Measurements from ENCODE around the gene SPATA24.
"Not testable (repeated sequence)": the region's sequence is repeated elsewhere in the genome, so short reads cannot be mapped to it uniquely, and the experiment has no call there.

Gene SPATA24

DNA sequence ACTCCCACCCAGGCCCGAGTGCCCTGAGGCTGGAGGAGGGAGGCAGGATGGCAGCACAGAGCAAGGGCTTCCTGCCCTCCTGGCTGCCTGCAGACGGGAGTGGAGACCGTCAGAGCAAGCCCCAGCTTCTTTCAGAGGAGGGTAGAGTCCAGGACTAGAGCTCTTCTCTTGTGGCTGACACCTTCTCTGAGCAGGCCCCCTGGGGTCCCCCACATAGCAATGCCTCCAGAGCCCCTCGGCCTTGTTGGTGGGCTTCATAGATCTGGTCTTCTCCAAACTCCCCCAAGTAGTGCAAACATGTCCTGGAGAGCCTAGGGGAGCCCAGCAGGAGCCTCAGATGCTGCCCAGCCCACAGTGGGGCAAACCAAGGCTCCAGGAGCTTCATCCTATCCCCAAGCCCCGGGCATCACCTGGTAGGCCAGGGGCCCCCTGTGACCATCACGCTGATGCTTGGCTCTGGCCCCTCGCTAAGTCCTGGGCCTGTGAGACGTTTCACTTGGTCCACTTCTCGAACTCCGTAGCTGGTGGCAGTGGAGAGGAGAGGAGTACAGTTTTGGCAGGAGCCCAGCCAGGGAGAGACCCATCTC is 16.2 kb downstream of the SPATA24 start:
- H3K36me3 Mint-ChIP-seq (ENCODE audit: insufficient read depth), result peaks cover 17% of the 10 kb centered on the region

DNA sequence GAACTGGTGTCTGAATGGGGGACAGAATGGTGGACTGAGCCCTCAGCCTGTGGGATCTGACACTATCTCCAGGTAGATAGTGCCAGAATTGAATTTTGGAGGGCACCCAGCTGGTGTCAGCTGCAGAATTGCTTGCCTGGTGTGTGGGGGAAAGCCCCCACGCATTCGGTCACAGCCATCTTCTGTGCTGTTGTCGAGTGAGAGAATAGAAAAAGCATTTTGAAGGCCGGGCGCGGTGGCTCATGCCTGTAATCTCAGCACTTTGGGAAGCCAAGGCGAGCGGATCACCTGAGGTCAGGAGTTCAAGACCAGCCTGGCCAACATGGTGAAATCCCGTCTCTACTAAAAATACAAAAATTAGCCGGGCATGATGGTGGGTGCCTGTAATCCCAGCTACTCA is 16.9 kb downstream of the SPATA24 start:
- peak overlapping the region in 1 of 2 donors; percentile 98 for H3K27ac Mint-ChIP-seq
- peaks cover 46 to 58% of the 10 kb centered on the region in 2 donors for H3K4me1 Mint-ChIP-seq (ENCODE audit: low read depth in 2 of 2)
- ATAC-seq (replicated peaks); H3K27me3 Mint-ChIP-seq; H3K9me3 Mint-ChIP-seq; DNase-seq; H3K4me3 Mint-ChIP-seq: not testable (repeated sequence)
- H3K36me3 Mint-ChIP-seq (ENCODE audit: insufficient read depth), result peaks cover 17% of the 10 kb centered on the region

More for the DNA sequence above, 16.2 kb downstream of the SPATA24 start:
- H3K27ac Mint-ChIP-seq, result peak overlapping the region; percentile 72 to 74
- no peaks in the 10 kb centered on the region for H3K9me3 Mint-ChIP-seq
- no peak overlapping the region for H3K4me3 Mint-ChIP-seq
- no peak for DNase-seq
- ATAC-seq (replicated peaks), result no peak
- H3K4me1 Mint-ChIP-seq (ENCODE audit: low read depth in 2 of 2), result peaks cover 48 to 60% of the 10 kb centered on the region in 2 donors
- no peaks in the 10 kb centered on the region for H3K27me3 Mint-ChIP-seq

DNA sequence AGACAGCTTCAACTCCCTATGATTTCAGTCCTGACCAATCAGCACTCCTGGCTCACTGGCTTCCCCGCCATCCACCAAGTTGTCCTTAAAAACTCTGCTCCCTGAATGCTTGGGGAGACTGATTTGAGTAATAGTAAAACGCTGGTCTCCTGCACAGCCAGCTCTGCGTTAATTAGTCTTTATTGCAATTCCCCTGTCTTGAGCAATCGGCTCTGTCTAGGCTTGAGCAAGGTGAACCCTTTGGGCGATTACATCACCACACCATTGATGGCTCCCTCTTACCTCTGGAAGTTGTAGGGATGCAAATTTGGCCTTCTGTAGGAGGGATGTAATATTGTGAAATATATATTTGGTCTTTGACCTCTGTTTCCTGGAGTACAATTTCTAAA is 17.8 kb downstream of the SPATA24 start:
- peak overlapping the region; percentile 93 to 98 for H3K27ac Mint-ChIP-seq

DNA sequence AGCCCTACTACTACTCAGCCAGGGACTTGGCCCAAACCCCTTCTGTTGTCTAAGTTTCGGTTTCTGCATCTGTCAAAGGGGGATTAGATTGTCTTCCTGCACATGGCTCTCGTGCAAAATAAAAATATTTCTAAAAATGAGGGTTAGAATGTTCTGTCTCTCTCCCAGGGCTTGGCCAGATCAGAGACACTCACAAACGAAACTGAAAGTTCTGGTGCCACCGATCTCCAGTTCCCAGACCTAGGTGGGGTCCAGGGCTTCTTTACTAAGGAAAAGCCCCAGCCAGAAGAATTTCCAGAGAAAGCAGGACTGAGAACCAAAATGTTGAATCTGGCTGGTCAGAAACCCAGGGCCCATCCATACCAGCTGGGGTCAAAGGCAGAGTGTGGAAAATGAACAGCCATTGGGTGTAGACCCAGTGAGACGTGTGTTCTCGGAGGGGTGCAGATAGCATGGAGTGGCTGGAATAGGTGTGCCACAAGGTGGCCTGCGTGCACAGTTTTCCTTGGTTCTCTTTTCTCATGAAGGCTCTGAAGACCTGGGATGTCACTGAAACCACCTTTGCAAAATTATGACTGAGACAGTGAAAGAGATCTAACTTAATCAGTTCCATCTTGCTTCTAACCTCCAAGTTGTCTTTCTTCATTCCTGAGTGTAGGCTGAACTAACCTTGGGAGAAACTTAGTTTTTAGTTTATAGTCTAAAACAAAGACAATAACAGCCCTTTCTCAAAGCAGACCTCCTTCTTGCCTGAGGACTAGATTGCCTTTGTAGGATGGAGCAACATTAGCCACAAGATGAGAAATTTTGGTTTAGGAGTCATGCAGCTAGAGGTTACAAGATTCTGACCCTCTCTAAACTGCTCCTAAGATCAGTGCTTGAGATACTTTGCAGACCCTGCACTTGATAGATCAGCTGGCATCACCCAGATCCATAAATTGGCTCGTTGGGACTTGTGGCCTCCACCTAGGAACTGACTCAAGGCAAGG is 18.5 kb downstream of the SPATA24 start:
- H3K4me3 Mint-ChIP-seq, result peak overlapping the region; percentile 90
- H3K4me1 Mint-ChIP-seq (ENCODE audit: low read depth in 2 of 2), result peaks cover 30 to 43% of the 10 kb centered on the region in 2 donors
- peaks cover 17% of the 10 kb centered on the region for H3K36me3 Mint-ChIP-seq (ENCODE audit: insufficient read depth)
- no peak for DNase-seq
- H3K27me3 Mint-ChIP-seq, result no peaks in the 10 kb centered on the region
- no peaks in the 10 kb centered on the region for H3K9me3 Mint-ChIP-seq
- peak; percentile 6 for ATAC-seq (replicated peaks)
- H3K27ac Mint-ChIP-seq, result peak overlapping the region; percentile 93 to 98

More for the DNA sequence above, 17.8 kb downstream of the SPATA24 start:
- H3K27me3 Mint-ChIP-seq, result no peaks in the 10 kb centered on the region
- DNase-seq (no peak), ATAC-seq (replicated peaks) (no peak)
- no peaks in the 10 kb centered on the region for H3K9me3 Mint-ChIP-seq
- peak overlapping the region; percentile 41 to 90 for H3K4me3 Mint-ChIP-seq
- H3K36me3 Mint-ChIP-seq (ENCODE audit: insufficient read depth), result peaks cover 17% of the 10 kb centered on the region
- H3K4me1 Mint-ChIP-seq (ENCODE audit: low read depth in 2 of 2), result peaks cover 37 to 49% of the 10 kb centered on the region in 2 donors

DNA sequence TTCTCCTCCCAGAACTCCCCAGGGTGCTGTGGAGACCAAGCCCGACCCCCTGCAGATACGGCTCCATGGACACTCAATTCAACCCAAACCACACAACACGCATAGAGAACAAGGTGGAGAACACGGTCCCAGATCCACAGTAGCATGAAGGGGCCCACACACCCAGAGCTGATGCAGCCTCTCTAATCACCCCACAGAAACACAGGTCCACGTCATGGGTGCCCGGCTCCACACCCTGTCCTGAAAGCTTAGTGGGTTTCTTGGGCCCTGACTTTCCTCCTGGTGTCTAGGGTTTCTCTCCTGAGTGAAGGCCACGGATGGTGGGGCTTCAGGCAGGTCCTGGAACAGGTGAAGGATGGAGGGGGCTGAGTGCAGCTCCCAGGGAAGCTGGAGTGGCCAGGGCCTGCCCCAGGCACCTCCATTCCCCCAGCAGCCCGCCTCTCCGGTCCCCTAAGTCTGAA is 19.3 kb downstream of the SPATA24 start:
- H3K4me1 Mint-ChIP-seq (ENCODE audit: low read depth in 2 of 2), result peaks cover 23 to 35% of the 10 kb centered on the region in 2 donors
- H3K9me3 Mint-ChIP-seq, result no peaks in the 10 kb centered on the region
- H3K27ac Mint-ChIP-seq, result peak overlapping the region; percentile 93 to 98
- peak overlapping the region; percentile 90 for H3K4me3 Mint-ChIP-seq
- ATAC-seq (replicated peaks) (no peak), DNase-seq (no peak)
- H3K27me3 Mint-ChIP-seq, result no peaks in the 10 kb centered on the region
- H3K36me3 Mint-ChIP-seq (ENCODE audit: insufficient read depth), result peaks cover 10% of the 10 kb centered on the region

DNA sequence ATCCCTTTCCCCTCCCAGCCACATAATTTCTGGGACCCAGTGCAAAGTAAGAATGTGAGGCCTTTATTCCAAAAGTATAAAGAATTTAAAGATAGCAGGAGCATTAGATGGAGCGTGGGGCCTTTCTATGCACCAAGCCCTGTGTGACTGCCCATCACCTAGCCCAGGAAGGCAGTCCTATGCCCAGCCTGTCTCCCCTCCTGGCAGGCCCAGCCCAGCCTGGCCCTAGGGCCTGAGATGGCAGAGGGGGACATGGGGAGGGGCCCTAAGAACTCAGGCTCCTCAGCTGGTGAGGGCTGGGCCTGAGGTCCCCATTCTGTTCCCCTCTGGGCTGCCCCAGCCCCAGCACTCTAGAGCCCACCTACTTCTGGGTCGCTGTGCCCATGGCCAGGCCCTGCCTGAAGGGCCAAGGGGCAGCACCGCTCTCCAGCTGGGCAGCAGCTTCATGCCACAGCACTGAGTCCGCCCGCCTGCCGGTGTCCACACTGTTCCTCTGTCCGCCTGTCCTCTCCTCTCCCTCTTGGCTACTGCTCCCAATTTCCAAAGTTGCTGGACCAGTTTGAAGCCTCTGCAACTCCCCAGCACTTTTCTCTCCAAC is 19.8 kb downstream of the SPATA24 start:
- ATAC-seq (replicated peaks) (no peak), DNase-seq (no peak)
- Mint-ChIP-seq H3K27me3 (no peaks in the 10 kb centered on the region), H3K4me3 (peak overlapping the region; percentile 90), H3K27ac (peak overlapping the region; percentile 93 to 98), H3K36me3 (ENCODE audit: insufficient read depth) (peaks cover 7% of the 10 kb centered on the region), H3K9me3 (no peaks in the 10 kb centered on the region), H3K4me1 (ENCODE audit: low read depth in 2 of 2) (peaks cover 18 to 32% of the 10 kb centered on the region in 2 donors)

DNA sequence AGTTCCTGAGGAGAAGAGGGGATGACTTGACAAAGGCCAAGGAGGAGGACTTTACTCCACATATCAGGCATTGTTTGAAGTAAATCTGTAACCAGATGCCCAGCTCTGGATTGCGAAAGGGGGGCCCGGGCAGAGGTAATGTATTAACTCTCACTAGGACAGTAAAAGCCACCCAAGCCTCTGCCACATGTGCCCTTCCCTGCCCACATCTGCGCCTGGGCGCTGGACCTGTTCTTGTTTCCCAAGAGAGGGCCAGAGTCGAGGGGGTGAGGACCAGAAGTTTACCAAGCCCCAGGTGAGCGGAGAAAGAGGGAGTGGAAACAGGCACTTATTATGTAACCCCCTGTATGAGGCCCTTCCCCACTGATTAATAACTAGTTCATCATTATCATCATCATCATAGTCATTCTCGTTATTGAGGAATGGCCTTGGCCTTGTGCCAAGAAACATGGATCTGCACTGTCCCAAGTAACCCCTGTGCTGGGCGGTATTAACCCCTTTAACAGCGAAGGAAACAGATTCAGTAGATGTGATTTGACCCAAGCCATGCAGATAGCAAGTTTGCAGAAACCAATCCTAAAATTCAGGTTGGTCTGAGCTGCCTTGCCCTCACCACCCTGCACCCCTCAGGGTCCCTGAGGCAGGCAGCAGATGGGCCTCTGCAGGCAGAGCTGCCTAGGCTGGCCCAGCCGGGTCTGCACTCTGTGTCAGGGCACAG is 20.5 kb downstream of the SPATA24 start, which contains the start of gene SLC23A1:
Gene SLC23A1 (minus strand): TSS at position 23 of the 718 bp plus-strand sequence. CDS start 44 bp downstream, outside the sequence.
- Mint-ChIP-seq H3K9me3 (no peaks in the 10 kb centered on the region), H3K27ac (peak within 1 kb of the TSS; percentile 93 to 98), H3K27me3 (no peaks in the 10 kb centered on the region), H3K36me3 (ENCODE audit: insufficient read depth) (peaks cover 7% of the 10 kb centered on the region), H3K4me3 (peak within 1 kb of the TSS in 1 of 2 donors; percentile 90), H3K4me1 (ENCODE audit: low read depth in 2 of 2) (peaks cover 15 to 34% of the 10 kb centered on the region in 2 donors)
- ATAC-seq (replicated peaks) (no peak), DNase-seq (no peak)

DNA sequence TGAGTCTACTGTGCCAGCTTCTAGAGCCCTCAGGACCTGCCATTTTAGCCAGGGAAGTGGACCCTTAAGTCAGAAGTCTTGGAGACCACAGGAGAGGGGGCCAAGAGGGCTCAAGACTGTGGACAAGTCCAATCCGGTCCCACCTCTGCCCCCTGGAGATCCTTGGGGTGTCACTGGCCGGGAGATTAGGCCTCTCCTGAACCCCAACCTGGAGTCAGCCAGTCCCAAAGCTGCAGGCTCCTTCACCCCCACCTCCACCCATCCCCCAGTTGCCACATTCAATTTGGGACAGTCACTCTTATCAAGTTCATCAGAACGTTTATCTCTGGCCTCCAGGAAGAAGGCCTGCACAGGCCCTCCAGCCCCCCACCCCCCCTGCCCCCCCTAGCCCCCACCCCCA is 21.1 kb downstream of the SPATA24 start:
- H3K4me1 Mint-ChIP-seq (ENCODE audit: low read depth in 2 of 2), result peaks cover 15 to 29% of the 10 kb centered on the region in 2 donors
- no peaks in the 10 kb centered on the region for H3K9me3 Mint-ChIP-seq
- H3K27ac Mint-ChIP-seq, result no peak overlapping the region

DNA sequence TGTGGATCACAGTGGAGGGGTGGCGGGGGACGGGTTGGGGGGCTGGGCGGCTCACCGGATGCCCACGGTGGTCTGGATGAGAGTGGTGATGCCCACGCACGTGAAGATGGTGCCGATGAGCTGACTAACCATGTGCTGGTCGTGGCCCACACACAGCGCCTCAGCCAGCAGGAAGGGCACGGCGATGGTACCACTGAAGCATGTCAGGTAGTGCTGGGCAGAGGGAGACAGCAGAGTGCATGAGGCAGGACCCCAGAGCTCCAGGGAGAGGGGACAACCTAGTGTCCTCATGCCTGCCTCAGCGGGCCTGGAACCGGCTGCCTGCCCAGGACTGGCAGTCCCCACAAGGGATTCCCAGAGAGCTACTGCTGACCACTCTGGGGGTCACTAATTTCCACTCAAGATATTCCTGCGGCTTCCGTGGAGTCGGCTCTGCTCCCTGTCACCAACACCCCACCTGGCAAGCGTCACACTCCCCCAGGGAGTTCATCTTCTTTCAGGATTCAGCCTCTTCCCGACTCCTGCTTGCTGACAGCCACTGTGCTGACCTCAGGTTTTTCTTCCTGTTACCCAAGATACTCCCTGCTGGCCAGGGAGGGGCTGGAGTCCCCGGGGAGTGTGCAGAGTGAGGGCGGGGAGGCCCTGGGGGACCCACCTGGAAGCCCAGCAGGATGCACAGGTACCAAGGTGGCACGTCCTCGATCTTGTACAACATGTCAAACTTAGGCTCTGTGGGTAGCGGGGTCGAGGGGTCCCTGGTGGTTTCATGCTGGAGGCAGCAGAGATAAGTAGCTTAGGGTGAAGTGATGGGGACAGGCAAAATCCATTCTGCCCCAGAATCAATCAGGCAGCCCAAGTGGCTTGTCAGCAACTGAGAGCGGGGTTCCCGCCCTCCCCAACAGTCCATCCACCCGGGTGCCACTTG is 21.8 kb downstream of the SPATA24 start:
- H3K4me1 Mint-ChIP-seq (ENCODE audit: low read depth in 2 of 2), result peaks cover 15 to 31% of the 10 kb centered on the region in 2 donors
- H3K4me3 Mint-ChIP-seq, result no peak overlapping the region
- peaks cover 14% of the 10 kb centered on the region for H3K36me3 Mint-ChIP-seq (ENCODE audit: insufficient read depth)
- ATAC-seq (replicated peaks) (no peak), DNase-seq (no peak)
- H3K27ac Mint-ChIP-seq, result no peak overlapping the region
- no peaks in the 10 kb centered on the region for H3K9me3 Mint-ChIP-seq
- H3K27me3 Mint-ChIP-seq, result no peaks in the 10 kb centered on the region

More for the DNA sequence above, 21.1 kb downstream of the SPATA24 start:
- ATAC-seq (replicated peaks), result no peak
- Mint-ChIP-seq H3K27me3 (no peaks in the 10 kb centered on the region), H3K36me3 (ENCODE audit: insufficient read depth) (peaks cover 13% of the 10 kb centered on the region), H3K4me3 (no peak overlapping the region)
- no peak for DNase-seq

DNA sequence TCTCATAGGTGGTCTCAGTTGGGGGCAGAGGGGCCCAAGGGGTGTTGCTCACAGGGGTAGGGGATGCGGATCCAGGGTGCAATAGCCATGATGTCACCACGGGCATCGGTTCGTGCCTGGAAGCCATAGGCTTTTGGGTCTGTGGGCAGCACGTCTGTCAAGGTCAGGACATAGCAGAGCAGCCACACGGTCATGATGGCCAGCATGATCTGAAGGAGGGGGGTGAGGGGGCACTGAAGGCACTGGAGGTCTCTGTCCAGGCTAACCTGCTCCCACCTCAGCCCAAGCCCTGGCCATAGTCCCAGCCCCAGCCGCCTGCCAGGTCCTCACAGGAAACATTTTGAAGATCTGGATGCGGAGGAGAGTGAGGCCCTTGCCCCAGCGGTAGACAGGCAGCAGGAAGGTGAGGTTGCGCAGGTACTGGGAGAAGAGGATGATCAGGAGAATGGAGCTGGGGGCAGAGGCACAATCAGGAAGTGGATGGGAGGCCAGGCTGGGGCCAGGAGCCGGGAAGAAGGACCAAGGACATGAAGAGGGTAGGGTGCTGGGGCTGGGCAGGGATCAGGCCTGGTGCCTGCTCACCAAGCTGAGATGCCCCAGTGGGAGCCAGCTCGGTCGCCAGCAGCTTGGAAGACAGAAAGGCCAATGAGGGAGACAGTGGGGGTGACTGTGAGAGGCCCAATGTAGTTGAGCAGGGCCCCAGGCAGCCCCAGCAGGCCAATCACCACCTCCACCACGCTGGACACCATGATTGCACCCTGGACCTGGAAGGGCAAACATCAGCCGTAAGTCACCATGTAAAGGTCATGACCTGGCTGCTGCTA is 24.1 kb downstream of the SPATA24 start:
- peak overlapping the region in 1 of 2 donors; percentile 88 for H3K27ac Mint-ChIP-seq
- H3K36me3 Mint-ChIP-seq (ENCODE audit: insufficient read depth), result peaks cover 7% of the 10 kb centered on the region
- peaks cover 7 to 20% of the 10 kb centered on the region in 2 donors for H3K4me1 Mint-ChIP-seq (ENCODE audit: low read depth in 2 of 2)
- DNase-seq (no peak), ATAC-seq (replicated peaks) (no peak)
- H3K9me3 Mint-ChIP-seq, result no peaks in the 10 kb centered on the region
- no peaks in the 10 kb centered on the region for H3K27me3 Mint-ChIP-seq
- no peak overlapping the region for H3K4me3 Mint-ChIP-seq

DNA sequence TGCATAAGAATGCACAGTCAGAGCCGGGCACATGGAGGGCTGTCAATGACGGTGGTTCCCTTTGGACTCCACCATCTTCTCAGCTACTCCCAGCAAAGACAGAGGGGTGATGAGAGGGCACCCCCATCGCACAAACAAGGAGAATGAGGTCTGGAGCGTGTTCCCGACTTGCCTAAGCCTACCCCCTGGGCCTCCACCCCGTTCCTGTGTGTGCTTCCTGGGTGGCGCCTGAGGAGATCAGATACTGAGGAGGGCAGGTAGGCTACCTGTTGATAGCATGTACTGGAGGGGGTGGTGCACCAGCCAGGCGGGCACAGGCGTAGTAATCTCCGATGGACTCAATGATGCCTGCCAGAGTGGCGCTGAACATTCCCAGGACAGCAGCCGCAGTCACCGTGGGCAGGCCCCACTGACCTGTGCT is 24.9 kb downstream of the SPATA24 start:
- Mint-ChIP-seq H3K4me3 (no peak overlapping the region), H3K9me3 (no peaks in the 10 kb centered on the region), H3K4me1 (ENCODE audit: low read depth in 2 of 2) (peaks cover 0 to 14% of the 10 kb centered on the region in 2 donors), H3K27me3 (no peaks in the 10 kb centered on the region), H3K27ac (peak overlapping the region in 1 of 2 donors; percentile 83), H3K36me3 (ENCODE audit: insufficient read depth) (peaks cover 7% of the 10 kb centered on the region)
- ATAC-seq (replicated peaks) (no peak), DNase-seq (no peak)

Data from effector memory CD8-positive, alpha-beta T cell (primary cell).